GM19328 (cell line): ENCODE data around the gene ABCB1.

Experiments
- ATAC-seq: cut with Tn5 transposase; IDR thresholded peaks from one replicate; pipeline ENCODE4 v1.9.1; 2021; ENCODE audit warnings: mild to moderate bottlenecking, moderate library complexity; ENCODE audit not compliant: unreplicated experiment

The ABCB1 gene

DNA sequence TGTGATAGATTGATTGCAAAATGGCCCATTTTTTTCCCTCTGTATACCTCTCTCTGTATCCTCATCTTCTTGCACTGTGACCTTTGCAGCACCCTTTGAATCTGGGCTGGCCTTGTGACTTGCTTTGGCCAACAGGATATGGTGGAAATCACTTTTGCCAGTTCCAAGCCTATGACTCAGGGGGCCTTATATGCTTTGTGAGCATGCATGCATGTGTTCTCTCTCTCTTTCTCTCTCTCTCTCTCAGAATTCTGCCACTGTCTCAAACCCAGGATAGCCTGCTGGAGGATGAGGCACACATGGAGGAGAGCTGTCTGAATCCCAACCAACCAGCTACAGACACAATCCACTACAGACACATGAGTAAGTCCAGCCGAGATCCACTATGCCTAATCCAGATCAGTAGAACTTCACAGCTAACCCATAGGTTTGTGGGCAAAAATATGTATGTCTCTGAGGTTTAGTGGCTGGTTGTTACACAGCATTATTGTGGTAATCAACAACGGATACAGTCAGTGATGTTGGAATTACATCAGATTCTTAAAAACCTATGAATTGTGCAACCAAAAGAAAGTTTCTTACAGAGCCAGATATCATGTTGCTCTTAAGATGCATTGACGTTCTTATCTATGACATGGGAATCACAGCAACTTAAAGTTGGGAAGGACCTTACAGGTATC is 83.4 kb downstream of the ABCB1 start:
- ATAC-seq, result no peak

GRCh38 chr7:87513735-87514335 is 86.8 kb downstream of the ABCB1 start:
- ATAC-seq, result no peak

- ATAC-seq, result no peak
These were observed 87.8 kb downstream of the ABCB1 start for GRCh38 chr7:87512906-87513305.

GRCh38 chr7:87511510-87511909 is 89.2 kb downstream of the ABCB1 start:
- ATAC-seq, result no peak

- ATAC-seq, result no peak
These were observed 90.2 kb downstream of the ABCB1 start for GRCh38 chr7:87510411-87510875.

- ATAC-seq, result no peak
These were observed 93.2 kb downstream of the ABCB1 start for GRCh38 chr7:87507446-87507845.

- ATAC-seq, result no peak
These were observed 94.2 kb downstream of the ABCB1 start for GRCh38 chr7:87506246-87507180.

- ATAC-seq, result no peak
These were observed 95.0 kb downstream of the ABCB1 start for GRCh38 chr7:87505557-87506245.

GRCh38 chr7:87505122-87505521 is 95.6 kb downstream of the ABCB1 start:
- ATAC-seq, result no peak

- no peak for ATAC-seq
These were observed 101.2 kb downstream of the ABCB1 start for GRCh38 chr7:87499494-87499893.

DNA sequence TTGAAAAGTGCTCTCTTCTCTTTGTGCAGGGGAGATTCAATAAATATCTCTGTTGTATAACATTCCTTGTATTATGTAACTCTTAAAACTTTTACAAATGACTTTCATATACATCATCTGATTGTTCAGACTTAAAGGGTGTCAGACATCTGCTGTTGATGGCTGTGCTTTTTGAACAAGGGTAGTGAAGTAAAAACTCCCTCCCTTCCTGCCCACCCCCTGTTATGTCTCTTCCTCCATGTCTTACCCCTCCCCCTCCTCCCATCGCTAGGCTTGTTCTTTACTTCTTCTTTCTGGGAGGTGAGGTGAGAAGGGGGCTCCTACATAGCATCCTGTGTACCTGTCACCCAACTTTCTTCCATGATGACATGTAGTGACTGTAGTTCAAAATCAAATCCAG is 101.8 kb downstream of the ABCB1 start:
- no peak for ATAC-seq

DNA sequence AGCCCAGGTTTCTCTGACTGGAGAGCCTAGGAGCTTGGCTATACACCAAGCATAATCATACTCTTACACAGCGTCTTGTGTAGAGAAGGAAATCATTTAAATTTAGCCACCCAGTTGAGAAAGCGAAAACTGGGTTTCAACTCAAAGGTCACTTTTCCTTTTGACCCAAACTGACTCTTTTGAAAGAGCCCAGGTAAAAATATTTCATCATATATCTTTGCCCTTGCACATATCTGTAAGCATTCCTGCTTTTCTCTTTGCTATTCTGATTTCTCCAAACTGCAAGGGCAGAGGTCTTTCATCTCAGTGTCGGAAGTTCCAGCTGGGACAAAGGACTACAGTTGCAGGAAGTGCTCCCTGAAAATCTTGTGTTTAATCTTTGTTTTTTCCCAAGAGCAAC is 103.2 kb downstream of the ABCB1 start:
- no peak for ATAC-seq

DNA sequence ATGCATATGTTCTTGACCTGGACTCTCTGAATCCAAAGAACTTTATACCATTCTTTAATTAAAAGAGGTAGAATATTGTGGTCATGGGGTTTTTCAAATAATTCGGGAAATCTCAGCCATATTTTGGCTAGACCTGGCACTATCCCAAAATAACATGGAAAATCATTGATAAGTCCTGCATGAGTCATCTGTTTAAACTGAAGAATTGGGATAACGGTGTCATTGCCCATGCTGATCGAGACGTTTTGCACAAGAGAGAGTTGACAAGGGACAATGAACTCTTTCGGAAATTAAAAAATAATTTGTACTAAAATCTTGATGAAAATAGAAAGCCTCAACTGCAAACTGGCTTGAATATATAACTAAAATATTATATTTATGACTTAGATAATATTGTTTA is 105.3 kb downstream of the ABCB1 start:
- ATAC-seq, result no peak

GRCh38 chr7:87494454-87494853 is 106.2 kb downstream of the ABCB1 start:
- no peak for ATAC-seq

- no peak for ATAC-seq
These were observed 117.6 kb downstream of the ABCB1 start for GRCh38 chr7:87483131-87483530.

- ATAC-seq, result no peak
These were observed 118.6 kb downstream of the ABCB1 start for GRCh38 chr7:87482115-87482514.

DNA sequence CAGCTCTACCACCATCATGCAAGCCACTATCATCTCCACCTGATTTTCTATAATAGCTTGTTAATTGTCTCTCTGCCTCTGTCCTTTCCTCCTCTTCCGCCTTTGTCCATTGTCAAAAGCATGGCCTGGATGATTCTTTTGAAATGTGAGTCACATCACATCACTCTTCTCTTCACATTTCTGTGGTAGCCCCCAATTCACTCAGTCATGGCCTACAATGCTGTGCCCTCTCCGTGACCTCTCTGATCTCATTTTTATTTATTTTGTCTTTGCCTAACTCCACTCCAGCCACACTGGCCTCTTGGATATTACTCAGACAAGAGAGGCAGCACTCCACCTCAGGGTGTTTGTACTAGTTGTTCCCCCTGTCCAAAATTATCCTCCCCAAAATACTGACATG is 120.3 kb downstream of the ABCB1 start:
- ATAC-seq, result no peak

GRCh38 chr7:87479951-87480350 is 120.7 kb downstream of the ABCB1 start:
- no peak for ATAC-seq

DNA sequence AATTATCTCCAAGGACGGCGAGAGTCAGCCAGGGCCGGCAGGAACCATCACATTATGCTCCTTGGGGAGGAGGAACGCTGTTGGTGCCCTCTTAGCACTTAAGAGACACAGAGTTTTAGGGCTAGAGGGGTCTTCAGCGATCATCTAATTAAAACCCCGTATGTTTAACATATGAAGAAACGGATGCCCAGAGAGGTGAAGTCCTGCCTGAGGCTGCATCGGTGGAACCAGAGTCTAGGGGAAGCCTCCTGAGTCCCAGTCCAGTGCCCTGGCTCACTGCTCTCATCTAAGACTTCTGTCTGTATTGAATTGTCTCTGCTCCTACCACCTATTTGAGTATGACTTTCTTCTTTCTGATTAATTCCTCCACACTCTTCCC is 124.5 kb downstream of the ABCB1 start:
- ATAC-seq, result no peak

DNA sequence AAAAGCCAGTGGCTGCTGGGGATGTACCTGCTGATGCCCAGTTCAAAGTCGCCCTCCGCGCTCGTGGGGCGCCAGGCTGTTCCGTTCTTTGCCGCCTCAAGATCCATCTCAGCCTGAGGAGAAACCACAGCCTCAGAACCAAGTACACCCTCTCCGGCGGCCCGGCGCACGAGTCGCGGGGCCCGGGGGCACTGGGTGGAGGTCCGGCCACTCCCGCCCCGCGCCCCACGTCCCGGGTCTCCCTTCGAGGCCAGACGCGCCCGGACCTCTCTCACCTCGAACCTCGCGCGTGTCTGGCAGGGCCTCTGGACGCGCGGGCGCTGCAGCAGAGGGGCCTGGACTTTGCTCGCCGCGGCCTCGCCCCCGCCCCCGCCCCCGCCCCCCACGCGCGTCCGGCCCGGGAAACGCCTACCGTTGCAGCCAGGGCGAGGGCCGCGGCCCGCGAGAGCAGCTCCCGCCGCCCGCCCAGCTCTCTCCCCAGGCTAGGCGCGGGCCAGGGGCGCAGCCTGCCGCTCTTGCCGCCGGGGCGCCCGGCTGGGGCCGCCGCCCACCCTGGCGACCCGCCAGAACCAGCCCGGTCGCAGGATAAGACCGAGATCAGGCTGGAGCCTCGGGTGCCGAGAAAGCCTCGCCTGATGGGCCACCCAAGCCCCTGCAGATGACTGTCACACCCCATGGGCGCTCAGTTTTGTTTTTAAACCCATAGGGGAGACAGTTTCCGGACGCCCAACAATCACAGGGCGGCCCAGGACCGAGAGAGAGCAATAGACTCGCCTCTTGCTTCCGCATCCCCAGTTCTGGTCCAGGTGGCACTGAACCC is 125.1 kb downstream of the ABCB1 start, which contains the start of gene ABCB4:
TSS of gene ABCB4 (minus strand) at position 322 of the 820 bp plus-strand sequence. CDS start at position 107, 215 bp downstream.
- ATAC-seq, result peak; percentile 27
